Cardiac muscle cell (in vitro differentiated cells and primary cell): ENCODE data around the gene UNC13A. TPM values are rescaled to one million over a fixed set of nuclear protein-coding genes. Genes with fewer than 3 reads are reported as not detected.

Experiments
- DNase-seq, 2 donors: peaks; one replicate each; pipeline versions ENCODE4 v3.0.0 to v3.0.0-alpha.2; 2010 to 2017; ENCODE audit warnings: low read depth in 1 of 2, low spot score in 1 of 2
- H3K27ac ChIP-seq: fragments of 200-600 bp; sonication (generic); 2 replicates; pipeline ENCODE4 v1.5.1; 2016
- H3K27me3 ChIP-seq: fragments of 200-600 bp; sonication (generic); 2 replicates; pipeline ENCODE4 v1.6.0; 2016; ENCODE audit warnings: control low read depth
- H3K36me3 ChIP-seq: fragments of 200-600 bp; sonication (generic); 2 replicates; pipeline ENCODE4 v1.5.1; 2016; ENCODE audit warnings: control low read depth
- H3K4me1 ChIP-seq: fragments of 200-600 bp; sonication (generic); 2 replicates; pipeline ENCODE4 v1.8.1; 2017; ENCODE audit warnings: low read depth, mild to moderate bottlenecking, mixed run types
- H3K4me3 ChIP-seq: fragments of 200-600 bp; sonication (generic); 2 replicates; pipeline ENCODE4 v1.5.1; 2016; ENCODE audit warnings: mild to moderate bottlenecking
- H3K9me3 ChIP-seq: fragments of 200-600 bp; sonication (generic); 2 replicates; pipeline ENCODE4 v1.5.1; 2017; ENCODE audit warnings: low read depth, mild to moderate bottlenecking, control low read depth
- polyA plus RNA-seq: library from polyadenylated mRNA; unstranded; fragments of >200 nt; fragmentation: Nextera tagmentation; extraction: Ambion mirVana; gene quantifications from 2 replicates; pipeline ENCODE4 v1.2.1, GENCODE V29; 2016
- total RNA-seq: library from RNA; depleted of rRNA; stranded (reverse); fragments of >200 nt; gene quantifications from 2 replicates; pipeline ENCODE4 v1.2.3, GENCODE V29; 2016
- TF ChIP-seq, protein P1 (sequence below): IDR thresholded peaks from 2 replicates; pipeline ENCODE4 v1.5.1; 2012; ENCODE audit warnings: low read depth, mild to moderate bottlenecking, low read length

UNC13A gene
- total and polyA plus RNA-seq, 2 experiments from 2014 or later: 0.31 to 0.54 TPM

- no peak for DNase-seq
- TF ChIP-seq, protein P1, sequence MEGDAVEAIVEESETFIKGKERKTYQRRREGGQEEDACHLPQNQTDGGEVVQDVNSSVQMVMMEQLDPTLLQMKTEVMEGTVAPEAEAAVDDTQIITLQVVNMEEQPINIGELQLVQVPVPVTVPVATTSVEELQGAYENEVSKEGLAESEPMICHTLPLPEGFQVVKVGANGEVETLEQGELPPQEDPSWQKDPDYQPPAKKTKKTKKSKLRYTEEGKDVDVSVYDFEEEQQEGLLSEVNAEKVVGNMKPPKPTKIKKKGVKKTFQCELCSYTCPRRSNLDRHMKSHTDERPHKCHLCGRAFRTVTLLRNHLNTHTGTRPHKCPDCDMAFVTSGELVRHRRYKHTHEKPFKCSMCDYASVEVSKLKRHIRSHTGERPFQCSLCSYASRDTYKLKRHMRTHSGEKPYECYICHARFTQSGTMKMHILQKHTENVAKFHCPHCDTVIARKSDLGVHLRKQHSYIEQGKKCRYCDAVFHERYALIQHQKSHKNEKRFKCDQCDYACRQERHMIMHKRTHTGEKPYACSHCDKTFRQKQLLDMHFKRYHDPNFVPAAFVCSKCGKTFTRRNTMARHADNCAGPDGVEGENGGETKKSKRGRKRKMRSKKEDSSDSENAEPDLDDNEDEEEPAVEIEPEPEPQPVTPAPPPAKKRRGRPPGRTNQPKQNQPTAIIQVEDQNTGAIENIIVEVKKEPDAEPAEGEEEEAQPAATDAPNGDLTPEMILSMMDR: no peak
These were observed 130.7 kb downstream of the UNC13A start for GRCh38 chr19:17557466-17557865.

DNA sequence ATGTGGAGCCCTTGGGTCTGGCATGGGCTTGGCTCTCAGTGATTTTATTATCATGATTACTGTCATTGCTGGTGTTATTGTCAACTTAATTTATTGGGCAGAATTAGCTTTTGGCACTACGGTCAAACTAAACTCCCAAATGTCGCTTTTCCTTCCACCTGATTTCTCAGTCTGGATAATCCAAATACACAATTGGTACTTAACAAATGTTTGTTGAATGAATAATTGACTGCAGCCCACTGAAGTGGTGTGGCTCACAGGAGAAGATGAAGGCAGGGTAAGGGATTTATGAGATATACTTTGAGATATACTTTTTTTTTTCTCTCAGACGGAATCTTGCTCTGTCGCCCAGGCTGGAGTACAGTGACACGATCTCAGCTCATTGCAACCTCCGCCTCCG is 131.2 kb downstream of the UNC13A start:
- no peak overlapping the region for H3K27ac ChIP-seq
- H3K4me3 ChIP-seq: no peak overlapping the region
- DNase-seq: no peak
- H3K9me3 ChIP-seq: no peaks in the 10 kb centered on the region
- no peaks in the 10 kb centered on the region for H3K27me3 ChIP-seq
- peaks cover 5% of the 10 kb centered on the region for H3K36me3 ChIP-seq
- H3K4me1 ChIP-seq: no peaks in the 10 kb centered on the region
- TF ChIP-seq, protein P1: no peak

More at GRCh38 chr19:17557466-17557865, 130.7 kb downstream of the UNC13A start:
- H3K36me3 ChIP-seq: peaks cover 5% of the 10 kb centered on the region
- H3K27ac ChIP-seq: no peak overlapping the region
- H3K9me3 ChIP-seq: no peaks in the 10 kb centered on the region
- H3K27me3 ChIP-seq: no peaks in the 10 kb centered on the region
- H3K4me1 ChIP-seq: no peaks in the 10 kb centered on the region
- no peak overlapping the region for H3K4me3 ChIP-seq

GRCh38 chr19:17555929-17556813 is 132.0 kb downstream of the UNC13A start:
- Histone ChIP-seq H3K4me3 (peak overlapping the region; percentile 85), H3K27ac (no peak overlapping the region), H3K27me3 (no peaks in the 10 kb centered on the region), H3K9me3 (no peaks in the 10 kb centered on the region), H3K4me1 (no peaks in the 10 kb centered on the region), H3K36me3 (peaks cover 5% of the 10 kb centered on the region)
- DNase-seq: peak; percentile 44 to 81
- TF ChIP-seq, protein P1: no peak

GRCh38 chr19:17555480-17555928 is 132.7 kb downstream of the UNC13A start, which contains the start of gene COLGALT1:
COLGALT1 (plus strand) TSS chr19:17555649; CDS start chr19:17555714, 65 bp downstream.
- TF ChIP-seq, protein P1: no peak
- DNase-seq: peak; percentile 98 to 100
- no peak within 1 kb of the TSS for H3K27ac ChIP-seq
- H3K9me3 ChIP-seq: no peaks in the 10 kb centered on the region
- no peaks in the 10 kb centered on the region for H3K4me1 ChIP-seq
- peaks cover 5% of the 10 kb centered on the region for H3K36me3 ChIP-seq
- no peaks in the 10 kb centered on the region for H3K27me3 ChIP-seq
- peak within 1 kb of the TSS; percentile 85 for H3K4me3 ChIP-seq

DNA sequence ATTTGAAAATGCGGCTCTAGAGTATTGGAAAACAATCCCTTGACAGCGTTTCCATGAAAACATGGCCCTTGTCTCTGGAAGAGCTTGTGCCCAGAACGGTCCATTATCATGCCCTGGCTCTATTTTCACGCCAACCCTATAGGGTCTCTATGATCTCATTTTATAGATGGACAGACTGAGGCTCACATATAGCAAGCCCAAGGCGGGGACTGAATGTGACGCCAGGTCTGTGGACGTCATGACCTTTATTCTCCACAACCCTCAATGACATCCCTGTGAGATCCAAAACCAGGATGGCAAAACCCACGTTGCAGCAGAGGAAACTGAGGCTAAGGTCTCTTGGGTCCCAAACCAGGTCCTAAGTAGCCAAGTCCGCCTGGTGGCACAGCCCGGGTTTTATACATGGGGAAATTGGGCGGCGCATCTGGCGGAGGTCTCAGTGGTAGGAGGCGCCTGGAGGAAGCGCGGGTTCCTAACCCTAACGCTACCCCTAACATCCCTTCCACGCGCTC is 133.1 kb downstream of the UNC13A start:
- TF ChIP-seq, protein P1: no peak
- Histone ChIP-seq H3K27me3 (no peaks in the 10 kb centered on the region), H3K9me3 (no peaks in the 10 kb centered on the region), H3K27ac (no peak overlapping the region), H3K4me3 (peak overlapping the region; percentile 85), H3K36me3 (peaks cover under 1% of the 10 kb centered on the region), H3K4me1 (no peaks in the 10 kb centered on the region)
- DNase-seq: no peak
